Neural progenitor cell (in vitro differentiated cells): ENCODE data around the gene UTS2B.

Experiments
- EZH2 ChIP-seq: fragments of 200-600 bp; sonication (generic); IDR thresholded peaks from 2 replicates; pipeline ENCODE4 v1.6.1; 2017; ENCODE audit warnings: antibody characterized with exemption, mild to moderate bottlenecking, moderate library complexity
- EZH2phosphoT487 ChIP-seq: fragments of 200-600 bp; sonication (generic); IDR thresholded peaks from 2 replicates; pipeline ENCODE4 v1.6.1; 2017; ENCODE audit warnings: antibody characterized with exemption
- TF ChIP-seq, protein P1 (sequence below): fragments of 200-600 bp; sonication (generic); IDR thresholded peaks from 2 replicates; pipeline ENCODE4 v1.5.1; 2017; ENCODE audit warnings: antibody characterized with exemption, mild to moderate bottlenecking

DNA sequence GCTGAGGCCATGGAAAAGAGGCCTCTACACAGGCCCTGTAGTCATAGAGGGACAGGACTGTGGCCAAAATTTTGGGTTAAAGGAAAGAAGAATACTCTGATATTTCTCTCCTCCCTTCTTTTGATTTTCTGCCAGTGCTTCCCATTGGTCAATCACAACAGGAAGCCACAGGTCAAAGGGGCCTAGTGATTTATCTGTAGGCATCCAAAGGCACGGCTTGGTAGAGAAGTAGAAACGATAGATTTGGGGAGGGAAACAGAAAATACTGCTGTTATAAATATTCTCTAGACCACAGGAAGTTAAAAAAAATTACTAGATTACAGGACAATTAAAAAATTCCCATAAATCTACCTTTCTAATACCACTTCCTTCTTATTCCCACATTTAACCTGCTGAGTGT is 2.8 kb downstream of the UTS2B start:
- TF ChIP-seq, protein P1, sequence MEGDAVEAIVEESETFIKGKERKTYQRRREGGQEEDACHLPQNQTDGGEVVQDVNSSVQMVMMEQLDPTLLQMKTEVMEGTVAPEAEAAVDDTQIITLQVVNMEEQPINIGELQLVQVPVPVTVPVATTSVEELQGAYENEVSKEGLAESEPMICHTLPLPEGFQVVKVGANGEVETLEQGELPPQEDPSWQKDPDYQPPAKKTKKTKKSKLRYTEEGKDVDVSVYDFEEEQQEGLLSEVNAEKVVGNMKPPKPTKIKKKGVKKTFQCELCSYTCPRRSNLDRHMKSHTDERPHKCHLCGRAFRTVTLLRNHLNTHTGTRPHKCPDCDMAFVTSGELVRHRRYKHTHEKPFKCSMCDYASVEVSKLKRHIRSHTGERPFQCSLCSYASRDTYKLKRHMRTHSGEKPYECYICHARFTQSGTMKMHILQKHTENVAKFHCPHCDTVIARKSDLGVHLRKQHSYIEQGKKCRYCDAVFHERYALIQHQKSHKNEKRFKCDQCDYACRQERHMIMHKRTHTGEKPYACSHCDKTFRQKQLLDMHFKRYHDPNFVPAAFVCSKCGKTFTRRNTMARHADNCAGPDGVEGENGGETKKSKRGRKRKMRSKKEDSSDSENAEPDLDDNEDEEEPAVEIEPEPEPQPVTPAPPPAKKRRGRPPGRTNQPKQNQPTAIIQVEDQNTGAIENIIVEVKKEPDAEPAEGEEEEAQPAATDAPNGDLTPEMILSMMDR = no peak
- TF ChIP-seq EZH2 = no peak
- TF ChIP-seq EZH2phosphoT487 = no peak
